ENCODE data around the gene TSGA10IP. TPM values are rescaled to one million over a fixed set of nuclear protein-coding genes. Genes with fewer than 3 reads are reported as not detected.

TSGA10IP gene
- total RNA-seq, 2 donors from 2014 or later = 0.97 to 5.6 TPM

- H3K36me3 Mint-ChIP-seq (ENCODE audit: low read depth) = no peaks in the 10 kb centered on the region
- Histone ChIP-seq H3K27me3 (ENCODE audit: control insufficient read depth, insufficient read depth, low read length, poor library complexity, severe bottlenecking) (no peaks in the 10 kb centered on the region), H3K36me3 (ENCODE audit: control insufficient read depth, insufficient read depth, low read length) (no peaks in the 10 kb centered on the region), H3K27ac (ENCODE audit: low read depth, low read length) (no peak overlapping the region), H3K4me1 (ENCODE audit: control insufficient read depth, insufficient read depth, low read length) (no peaks in the 10 kb centered on the region), H3K9me3 (ENCODE audit: control insufficient read depth, low read length) (no peaks in the 10 kb centered on the region), H3K4me3 (ENCODE audit: low read length) (no peak overlapping the region), H3K9ac (ENCODE audit: extremely low read depth, low read length, poor library complexity, severe bottlenecking) (no peak overlapping the region)
- no peak overlapping the region for H3K27ac Mint-ChIP-seq
- DNase-seq = no peak
- no peak for TF ChIP-seq CTCF (conservative IDR thresholded peaks at IDR 0.05)
- H3K9me3 Mint-ChIP-seq = no peaks in the 10 kb centered on the region
- peaks cover under 1% of the 10 kb centered on the region for H3K4me1 Mint-ChIP-seq
- no peak overlapping the region for H3K4me3 Mint-ChIP-seq
- WGBS, 2 experiments (ENCODE audit: insufficient coverage in 1 of 2, insufficient read length in 1 of 2) = 94 to 100% methylated on average over 1 to 6 of the region's 6 CpGs
- no peaks in the 10 kb centered on the region for H3K27me3 Mint-ChIP-seq (ENCODE audit: insufficient read depth)
Measured at GRCh38 chr11:65952052-65952521, 6.8 kb downstream of the TSGA10IP start.

- no peak overlapping the region for H3K27ac Mint-ChIP-seq
- Histone ChIP-seq H3K9me3 (ENCODE audit: control insufficient read depth, low read length) (no peaks in the 10 kb centered on the region), H3K27me3 (ENCODE audit: control insufficient read depth, insufficient read depth, low read length, poor library complexity, severe bottlenecking) (no peaks in the 10 kb centered on the region), H3K27ac (ENCODE audit: low read depth, low read length) (no peak overlapping the region), H3K4me1 (ENCODE audit: control insufficient read depth, insufficient read depth, low read length) (no peaks in the 10 kb centered on the region), H3K9ac (ENCODE audit: extremely low read depth, low read length, poor library complexity, severe bottlenecking) (no peak overlapping the region), H3K4me3 (ENCODE audit: low read length) (no peak overlapping the region), H3K36me3 (ENCODE audit: control insufficient read depth, insufficient read depth, low read length) (no peaks in the 10 kb centered on the region)
- H3K27me3 Mint-ChIP-seq (ENCODE audit: insufficient read depth) = no peaks in the 10 kb centered on the region
- H3K9me3 Mint-ChIP-seq = no peaks in the 10 kb centered on the region
- 90 to 95% methylated on average over 4 to 20 of the region's 20 CpGs for WGBS, 2 experiments (ENCODE audit: insufficient coverage in 1 of 2, insufficient read length in 1 of 2)
- no peaks in the 10 kb centered on the region for H3K4me1 Mint-ChIP-seq
- no peaks in the 10 kb centered on the region for H3K36me3 Mint-ChIP-seq (ENCODE audit: low read depth)
- H3K4me3 Mint-ChIP-seq = no peak overlapping the region
- no peak for TF ChIP-seq CTCF (conservative IDR thresholded peaks at IDR 0.05)
- DNase-seq = no peak
Measured at GRCh38 chr11:65953471-65953870, 8.2 kb downstream of the TSGA10IP start.

GRCh38 chr11:65954771-65955170, 9.5 kb downstream of the TSGA10IP start:
- H3K27ac Mint-ChIP-seq = peak overlapping the region; percentile 55
- no peak overlapping the region for H3K27ac ChIP-seq (ENCODE audit: low read depth, low read length)
- 91 to 95% methylated on average over 7 to 8 of the region's 8 CpGs for WGBS, 2 experiments (ENCODE audit: insufficient coverage in 1 of 2, insufficient read length in 1 of 2)

More at GRCh38 chr11:65954771-65955170, 9.5 kb downstream of the TSGA10IP start:
- Histone ChIP-seq H3K36me3 (ENCODE audit: control insufficient read depth, insufficient read depth, low read length) (no peaks in the 10 kb centered on the region), H3K4me3 (ENCODE audit: low read length) (no peak overlapping the region), H3K27me3 (ENCODE audit: control insufficient read depth, insufficient read depth, low read length, poor library complexity, severe bottlenecking) (no peaks in the 10 kb centered on the region), H3K9ac (ENCODE audit: extremely low read depth, low read length, poor library complexity, severe bottlenecking) (no peak overlapping the region), H3K9me3 (ENCODE audit: control insufficient read depth, low read length) (no peaks in the 10 kb centered on the region), H3K4me1 (ENCODE audit: control insufficient read depth, insufficient read depth, low read length) (no peaks in the 10 kb centered on the region)
- no peaks in the 10 kb centered on the region for H3K9me3 Mint-ChIP-seq
- H3K27me3 Mint-ChIP-seq (ENCODE audit: insufficient read depth) = no peaks in the 10 kb centered on the region
- H3K36me3 Mint-ChIP-seq (ENCODE audit: low read depth) = no peaks in the 10 kb centered on the region
- DNase-seq = no peak
- TF ChIP-seq CTCF (conservative IDR thresholded peaks at IDR 0.05) = no peak
- no peaks in the 10 kb centered on the region for H3K4me1 Mint-ChIP-seq
- H3K4me3 Mint-ChIP-seq = no peak overlapping the region
